H9 (cell line): ENCODE measurements around the gene WIZ. TPM values are rescaled to one million over a fixed set of nuclear protein-coding genes. Genes with fewer than 3 reads are reported as not detected.

Experiments
- DNase-seq: peaks from one replicate; pipeline ENCODE4 v3.0.0-alpha.2; 2017
- H2AFZ ChIP-seq: one replicate; pipeline ENCODE4 v1.6.1; 2013; ENCODE audit warnings: mild to moderate bottlenecking, low read length, control low read depth, moderate library complexity
- H2AK5ac ChIP-seq: 2 replicates; pipeline ENCODE4 v1.6.1; 2013; ENCODE audit warnings: low read length, control low read depth, mixed read lengths; ENCODE audit not compliant: insufficient read length
- H2BK120ac ChIP-seq: one replicate; pipeline ENCODE4 v1.6.1; 2013; ENCODE audit warnings: low read depth, mild to moderate bottlenecking, low read length, control low read depth, inconsistent platforms; ENCODE audit not compliant: poor library complexity, severe bottlenecking
- H2BK12ac ChIP-seq: 2 replicates; pipeline ENCODE4 v1.6.1; 2013; ENCODE audit warnings: low read length, control low read depth, mixed read lengths, low read depth; ENCODE audit not compliant: insufficient read length
- H2BK15ac ChIP-seq: 2 replicates; pipeline ENCODE4 v1.6.1; 2013; ENCODE audit warnings: low read depth, low read length, control low read depth
- H2BK20ac ChIP-seq: one replicate; pipeline ENCODE4 v1.6.1; 2013; ENCODE audit warnings: low read depth, mild to moderate bottlenecking, low read length, control low read depth, inconsistent platforms; ENCODE audit not compliant: poor library complexity, severe bottlenecking
- H2BK5ac ChIP-seq: 2 replicates; pipeline ENCODE4 v1.6.1; 2013; ENCODE audit warnings: low read length, control low read depth, mixed read lengths; ENCODE audit not compliant: insufficient read length
- H3K14ac ChIP-seq: 2 replicates; pipeline ENCODE4 v1.6.1; 2013; ENCODE audit warnings: low read length, control low read depth; ENCODE audit not compliant: insufficient read depth
- H3K18ac ChIP-seq: 2 replicates; pipeline ENCODE4 v1.6.1; 2013; ENCODE audit warnings: low read depth, mild to moderate bottlenecking, mixed read lengths, low read length, control low read depth; ENCODE audit not compliant: insufficient read length
- H3K23ac ChIP-seq: 2 replicates; pipeline ENCODE4 v1.6.1; 2013; ENCODE audit warnings: low read length, control low read depth, mixed read lengths, low read depth; ENCODE audit not compliant: insufficient read length
- H3K23me2 ChIP-seq: 2 replicates; pipeline ENCODE4 v1.6.1; 2013; ENCODE audit warnings: low read depth, mild to moderate bottlenecking, mixed read lengths, low read length, control low read depth; ENCODE audit not compliant: insufficient read length, poor library complexity, severe bottlenecking
- H3K27ac ChIP-seq: 2 replicates; pipeline ENCODE4 v1.5.1; 2013; ENCODE audit warnings: low read length, control low read depth, mixed read lengths, low read depth; ENCODE audit not compliant: insufficient read length
- H3K27me3 ChIP-seq: 2 replicates; pipeline ENCODE4 v1.6.1; 2013; ENCODE audit warnings: low read length, control low read depth, inconsistent platforms; ENCODE audit not compliant: insufficient read depth
- H3K4ac ChIP-seq: 2 replicates; pipeline ENCODE4 v1.6.1; 2013; ENCODE audit warnings: low read depth, mild to moderate bottlenecking, control low read depth, inconsistent platforms, low read length, moderate library complexity
- H3K4me1 ChIP-seq: 2 replicates; pipeline ENCODE4 v1.6.1; 2013; ENCODE audit warnings: low read length, control low read depth, inconsistent platforms; ENCODE audit not compliant: insufficient read depth
- H3K4me2 ChIP-seq: 2 replicates; pipeline ENCODE4 v1.6.1; 2013; ENCODE audit warnings: low read length, control low read depth, mixed read lengths; ENCODE audit not compliant: insufficient read length, insufficient read depth
- H3K56ac ChIP-seq: 2 replicates; pipeline ENCODE4 v1.6.1; 2013; ENCODE audit warnings: low read depth, mild to moderate bottlenecking, mixed read lengths, low read length, control low read depth; ENCODE audit not compliant: insufficient read length
- H3K79me1 ChIP-seq: 2 replicates; pipeline ENCODE4 v1.6.1; 2013; ENCODE audit warnings: low read depth, mild to moderate bottlenecking, moderate library complexity, low read length, control low read depth, inconsistent platforms; ENCODE audit not compliant: insufficient read depth, poor library complexity, severe bottlenecking
- H3K79me2 ChIP-seq: 2 replicates; pipeline ENCODE4 v1.6.1; 2013; ENCODE audit warnings: low read length, control low read depth, inconsistent platforms; ENCODE audit not compliant: insufficient read depth
- H3K9ac ChIP-seq: 2 replicates; pipeline ENCODE4 v1.6.1; 2013; ENCODE audit warnings: low read length, control low read depth, mixed read lengths; ENCODE audit not compliant: insufficient read length; ENCODE audit errors: extremely low read depth
- H3K9me3 ChIP-seq: one replicate; pipeline ENCODE4 v1.6.1; 2013; ENCODE audit warnings: low read depth, low read length, inconsistent platforms; ENCODE audit not compliant: control insufficient read depth
- H3T11ph ChIP-seq: one replicate; pipeline ENCODE4 v1.6.1; 2013; ENCODE audit warnings: mild to moderate bottlenecking, low read length, control low read depth, inconsistent platforms
- H4K20me1 ChIP-seq: one replicate; pipeline ENCODE4 v1.6.1; 2013; ENCODE audit not compliant: control insufficient read depth, insufficient read length, insufficient read depth
- H4K5ac ChIP-seq: 2 replicates; pipeline ENCODE4 v1.6.1; 2013; ENCODE audit warnings: low read depth, mild to moderate bottlenecking, mixed read lengths, low read length, control low read depth; ENCODE audit not compliant: insufficient read length
- H4K8ac ChIP-seq: replicated peaks from 2 replicates; pipeline ENCODE4 v1.6.1; 2013; ENCODE audit warnings: low read length, control low read depth, mixed read lengths, low read depth; ENCODE audit not compliant: insufficient read length
- H4K91ac ChIP-seq: 2 replicates; pipeline ENCODE4 v1.6.1; 2013; ENCODE audit warnings: low read depth, mild to moderate bottlenecking, moderate library complexity, mixed read lengths, low read length, control low read depth; ENCODE audit not compliant: insufficient read length
- H3K27ac Mint-ChIP-seq, 3 experiments: 2 replicates in 2 of 3; 3 replicates in 1 of 3; pipeline ENCODE4 v1.8.0; 2020 to 2021; ENCODE audit warnings: mixed read lengths in 3 of 3, mild to moderate bottlenecking in 1 of 3, moderate library complexity in 1 of 3
- H3K27me3 Mint-ChIP-seq: 2 replicates; pipeline ENCODE4 v1.8.0; 2021; ENCODE audit warnings: low read depth, mild to moderate bottlenecking, moderate library complexity, mixed read lengths
- H3K36me3 Mint-ChIP-seq, 3 experiments: 2 replicates in 2 of 3; 3 replicates in 1 of 3; pipeline ENCODE4 v1.8.0; 2020 to 2021; ENCODE audit warnings: low read depth in 3 of 3, mixed read lengths in 3 of 3; ENCODE audit not compliant: insufficient read depth in 1 of 3
- H3K4me1 Mint-ChIP-seq, 2 experiments: 2 replicates each; pipeline ENCODE4 v1.8.0; 2020; ENCODE audit warnings: mixed read lengths in 2 of 2
- H3K4me3 Mint-ChIP-seq, 2 experiments: 2 replicates in 1 of 2; 3 replicates in 1 of 2; pipeline ENCODE4 v1.8.0; 2020 to 2021; ENCODE audit warnings: mild to moderate bottlenecking in 2 of 2, mixed read lengths in 2 of 2, moderate library complexity in 1 of 2
- H3K9me3 Mint-ChIP-seq, 2 experiments: 2 replicates in 1 of 2; 3 replicates in 1 of 2; pipeline ENCODE4 v1.8.0; 2020; ENCODE audit warnings: mild to moderate bottlenecking in 2 of 2, mixed read lengths in 2 of 2, moderate library complexity in 1 of 2
- WGBS: extraction: QIAGEN DNeasy Blood & Tissue Kit; methylation state at CpG from one replicate; pipeline ENCODE4 v1.1.7; 2013; ENCODE audit warnings: missing lambda C conversion rate, low lambda C conversion rate, mixed read lengths; ENCODE audit not compliant: insufficient read length; ENCODE audit errors: extremely low coverage; 5-methylcytosine and 5-hydroxymethylcytosine counted together
- total RNA-seq: library from RNA; stranded (reverse); gene quantifications from 2 replicates; pipeline ENCODE4 v1.2.1, GENCODE V29; 2021
- TF ChIP-seq, protein P1 (sequence below): fragments of 200-600 bp; sonication (generic); conservative IDR thresholded peaks from 3 replicates; pipeline ENCODE4 v1.8.0; 2021; ENCODE audit warnings: antibody characterized with exemption, mild to moderate bottlenecking

WIZ gene
- total RNA-seq, 1 experiment from 2014 or later = 33.3 TPM

DNA sequence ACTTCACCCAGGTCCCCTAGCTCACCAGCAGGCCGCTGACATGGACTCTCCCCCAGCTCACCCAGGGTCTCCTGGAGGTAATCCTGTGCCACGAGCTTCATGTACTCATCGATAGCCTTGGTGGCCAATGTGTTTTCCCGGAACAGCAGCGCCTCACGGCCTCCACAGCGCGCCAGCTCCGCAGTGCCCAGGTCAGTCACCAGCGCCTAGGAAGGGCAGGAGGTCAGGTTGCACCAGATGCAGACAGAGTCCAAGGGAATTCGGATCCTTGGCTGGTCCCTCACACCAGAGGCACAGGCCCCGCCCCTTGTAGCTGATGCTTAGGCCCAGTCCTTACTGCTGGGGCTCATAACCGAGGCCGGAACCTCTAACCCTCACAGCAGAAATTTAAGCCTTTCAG lies 6.7 kb upstream of the WIZ start:
- H3K4me2 ChIP-seq = peak overlapping the region; percentile 39
- H3K79me2 ChIP-seq = no peaks in the 10 kb centered on the region
- H3K4me3 Mint-ChIP-seq = peak overlapping the region; percentile 35 to 72
- H3K4ac ChIP-seq = no peak overlapping the region
- no peaks in the 10 kb centered on the region for H3K9me3 ChIP-seq
- WGBS = no CpG with 5 or more reads among the region's 14 CpGs
- no peaks in the 10 kb centered on the region; a peak in 4 of 5 replicates for H3K9me3 Mint-ChIP-seq
- no peak overlapping the region for H2AK5ac ChIP-seq
- H2AFZ ChIP-seq = no peak overlapping the region
- H3T11ph ChIP-seq = no peak overlapping the region
- H3K23ac ChIP-seq = no peak overlapping the region
- H3K27ac ChIP-seq = no peak overlapping the region
- peaks cover 7 to 21% of the 10 kb centered on the region in 2 experiments for H3K4me1 Mint-ChIP-seq
- no peaks in the 10 kb centered on the region for H3K4me1 ChIP-seq
- H3K27me3 Mint-ChIP-seq = peaks cover 84% of the 10 kb centered on the region
- no peak for DNase-seq
- no peak overlapping the region for H4K91ac ChIP-seq
- H2BK5ac ChIP-seq = no peak overlapping the region
- TF ChIP-seq, protein P1, sequence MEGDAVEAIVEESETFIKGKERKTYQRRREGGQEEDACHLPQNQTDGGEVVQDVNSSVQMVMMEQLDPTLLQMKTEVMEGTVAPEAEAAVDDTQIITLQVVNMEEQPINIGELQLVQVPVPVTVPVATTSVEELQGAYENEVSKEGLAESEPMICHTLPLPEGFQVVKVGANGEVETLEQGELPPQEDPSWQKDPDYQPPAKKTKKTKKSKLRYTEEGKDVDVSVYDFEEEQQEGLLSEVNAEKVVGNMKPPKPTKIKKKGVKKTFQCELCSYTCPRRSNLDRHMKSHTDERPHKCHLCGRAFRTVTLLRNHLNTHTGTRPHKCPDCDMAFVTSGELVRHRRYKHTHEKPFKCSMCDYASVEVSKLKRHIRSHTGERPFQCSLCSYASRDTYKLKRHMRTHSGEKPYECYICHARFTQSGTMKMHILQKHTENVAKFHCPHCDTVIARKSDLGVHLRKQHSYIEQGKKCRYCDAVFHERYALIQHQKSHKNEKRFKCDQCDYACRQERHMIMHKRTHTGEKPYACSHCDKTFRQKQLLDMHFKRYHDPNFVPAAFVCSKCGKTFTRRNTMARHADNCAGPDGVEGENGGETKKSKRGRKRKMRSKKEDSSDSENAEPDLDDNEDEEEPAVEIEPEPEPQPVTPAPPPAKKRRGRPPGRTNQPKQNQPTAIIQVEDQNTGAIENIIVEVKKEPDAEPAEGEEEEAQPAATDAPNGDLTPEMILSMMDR = no peak
- H3K9ac ChIP-seq = no peak overlapping the region
- H4K20me1 ChIP-seq = no peaks in the 10 kb centered on the region
- H2BK15ac ChIP-seq = no peak overlapping the region
- H3K36me3 Mint-ChIP-seq = no peaks in the 10 kb centered on the region
- H3K14ac ChIP-seq = no peak overlapping the region
- H2BK120ac ChIP-seq = no peak overlapping the region
- peaks cover 19% of the 10 kb centered on the region for H3K23me2 ChIP-seq
- no peaks in the 10 kb centered on the region for H3K79me1 ChIP-seq
- H2BK12ac ChIP-seq = no peak overlapping the region
- H4K8ac ChIP-seq = no peak overlapping the region
- H3K27me3 ChIP-seq = peaks cover 14% of the 10 kb centered on the region; the same call in 1 of the 2 replicates
- H3K56ac ChIP-seq = no peak overlapping the region
- H2BK20ac ChIP-seq = no peak overlapping the region
- no peak overlapping the region for H3K27ac Mint-ChIP-seq
- H3K18ac ChIP-seq = no peak overlapping the region
- H4K5ac ChIP-seq = no peak overlapping the region
